ENCODE measurements around the gene WWP2. TPM values are rescaled to one million over a fixed set of nuclear protein-coding genes. Genes with fewer than 3 reads are reported as not detected.

WWP2 gene
- total and polyA plus RNA-seq, 4 donors: 26.1 to 86.6 (median 43.4) TPM

GRCh38 chr16:69922200-69922599 lies 160.1 kb downstream of the WWP2 start:
- Histone ChIP-seq H3K4me3 (no peak overlapping the region), H3K27me3 (ENCODE audit: control insufficient read depth in 3 of 3, insufficient read depth in 3 of 3, low read length in 2 of 3) (no peaks in the 10 kb centered on the region), H3K9me3 (ENCODE audit: control insufficient read depth in 4 of 4, insufficient read depth in 3 of 4, low read length in 3 of 4) (no peaks in the 10 kb centered on the region), H3K9ac (ENCODE audit: insufficient read depth in 1 of 2, low read length in 2 of 2) (no peak overlapping the region), H3K36me3 (ENCODE audit: control insufficient read depth in 4 of 4, insufficient read depth in 4 of 4, low read length in 4 of 4) (peaks cover 0 to 13% (median 0%) of the 10 kb centered on the region in 4 donors), H3K4me1 (ENCODE audit: control insufficient read depth in 5 of 5, insufficient read depth in 5 of 5, low read length in 5 of 5) (peaks cover 0 to 27% (median 5%) of the 10 kb centered on the region in 5 donors), H3K27ac (ENCODE audit: low read depth in 1 of 2, low read length in 1 of 2) (no peak overlapping the region)
- ATAC-seq (ENCODE audit: insufficient read depth, low FRiP score): no peak
- DNase-seq: no peak
- 90 to 98% methylated on average over 6 of the region's 6 CpGs for WGBS, 2 donors
- no peak for TF ChIP-seq CTCF (IDR thresholded peaks at IDR 0.05; ENCODE audit: control extremely low read depth, extremely low read depth)

- no peak overlapping the region for H3K27ac ChIP-seq (ENCODE audit: low read depth in 1 of 2, low read length in 1 of 2)
- no peak for TF ChIP-seq CTCF (IDR thresholded peaks at IDR 0.05; ENCODE audit: control extremely low read depth, extremely low read depth)
- no peak overlapping the region for H3K4me3 ChIP-seq
- peaks cover 0 to 6% (median 0%) of the 10 kb centered on the region in 4 donors for H3K36me3 ChIP-seq (ENCODE audit: control insufficient read depth in 4 of 4, insufficient read depth in 4 of 4, low read length in 4 of 4)
- H3K9me3 ChIP-seq (ENCODE audit: control insufficient read depth in 4 of 4, insufficient read depth in 3 of 4, low read length in 3 of 4): no peaks in the 10 kb centered on the region
- H3K27me3 ChIP-seq (ENCODE audit: control insufficient read depth in 3 of 3, insufficient read depth in 3 of 3, low read length in 2 of 3): no peaks in the 10 kb centered on the region
- ATAC-seq (ENCODE audit: insufficient read depth, low FRiP score): no peak
- no peak overlapping the region for H3K9ac ChIP-seq (ENCODE audit: insufficient read depth in 1 of 2, low read length in 2 of 2)
- peak in 1 of 3 donors; percentile 13 for DNase-seq
- 87 to 90% methylated on average over 11 of the region's 11 CpGs for WGBS, 2 donors
- peaks cover 0 to 21% (median 5%) of the 10 kb centered on the region in 5 donors for H3K4me1 ChIP-seq (ENCODE audit: control insufficient read depth in 5 of 5, insufficient read depth in 5 of 5, low read length in 5 of 5)
Observed at GRCh38 chr16:69924041-69924775, 162.1 kb downstream of the WWP2 start.

- H3K9ac ChIP-seq (ENCODE audit: insufficient read depth in 1 of 2, low read length in 2 of 2): peak overlapping the region in 1 of 2 donors; percentile 28
Observed at GRCh38 chr16:69924777-69925191, 162.7 kb downstream of the WWP2 start.

More at GRCh38 chr16:69924777-69925191, 162.7 kb downstream of the WWP2 start:
- H3K9me3 ChIP-seq (ENCODE audit: control insufficient read depth in 4 of 4, insufficient read depth in 3 of 4, low read length in 3 of 4): no peaks in the 10 kb centered on the region
- H3K27me3 ChIP-seq (ENCODE audit: control insufficient read depth in 3 of 3, insufficient read depth in 3 of 3, low read length in 2 of 3): no peaks in the 10 kb centered on the region
- no peak for ATAC-seq (ENCODE audit: insufficient read depth, low FRiP score)
- TF ChIP-seq CTCF (IDR thresholded peaks at IDR 0.05; ENCODE audit: control extremely low read depth, extremely low read depth): no peak
- peak; percentile 30 to 72 (median 67) for DNase-seq
- no peak overlapping the region for H3K4me3 ChIP-seq
- peaks cover 0 to 11% (median 0%) of the 10 kb centered on the region in 4 donors for H3K36me3 ChIP-seq (ENCODE audit: control insufficient read depth in 4 of 4, insufficient read depth in 4 of 4, low read length in 4 of 4)
- H3K27ac ChIP-seq (ENCODE audit: low read depth in 1 of 2, low read length in 1 of 2): peak overlapping the region; percentile 17 to 62
- H3K4me1 ChIP-seq (ENCODE audit: control insufficient read depth in 5 of 5, insufficient read depth in 5 of 5, low read length in 5 of 5): peaks cover 0 to 21% (median 5%) of the 10 kb centered on the region in 5 donors
- 69 to 92% methylated on average over 19 of the region's 19 CpGs for WGBS, 2 donors
